H1 (cell line): ENCODE results near the gene SLC25A26. TPM values are rescaled to one million over a fixed set of nuclear protein-coding genes. Genes with fewer than 3 reads are reported as not detected.

Source experiments
- CTCF ChIA-PET: fragments of 300-600 bp; sonication (Branson Sonifier 250); formaldehyde crosslinking; loops from one replicate; lab custom pipeline; 2021; ENCODE audit not compliant: partially characterized antibody; lab: Charles Lee
- POLR2A ChIA-PET: fragments of 300-600 bp; sonication (Branson Sonifier 250); formaldehyde crosslinking; loops from one replicate; lab custom pipeline; 2021; ENCODE audit warnings: inconsistent platforms; ENCODE audit not compliant: partially characterized antibody; lab: Charles Lee
- DNase-seq, 2 experiments: peaks; one replicate each; pipeline versions ENCODE4 v3.0.0 to v3.0.0-alpha.2; 2010 to 2022; ENCODE audit warnings: low spot score in 2 of 2, low read depth in 1 of 2, mixed read lengths in 1 of 2
- FAIRE-seq: peaks from 2 replicates; lab custom pipeline; 2011; peaks lifted over from hg19 to GRCh38; lab: Jason Lieb, UNC
- H2AFZ ChIP-seq: 2 replicates; pipeline ENCODE4 v1.8.1; 2012; ENCODE audit warnings: low read length, inconsistent platforms
- H2AK5ac ChIP-seq: 2 replicates; pipeline ENCODE4 v1.6.1; 2013; ENCODE audit warnings: low read depth, low read length
- H2BK120ac ChIP-seq: replicated peaks from 2 replicates; pipeline ENCODE3; 2013; ENCODE audit warnings: low read depth, low read length, inconsistent platforms
- H2BK12ac ChIP-seq: 2 replicates; pipeline ENCODE4 v1.6.1; 2013; ENCODE audit warnings: low read depth, low read length
- H2BK15ac ChIP-seq: 2 replicates; pipeline ENCODE4 v1.6.1; 2013; ENCODE audit warnings: low read length
- H2BK20ac ChIP-seq: 2 replicates; pipeline ENCODE4 v1.6.1; 2013; ENCODE audit warnings: low read length
- H2BK5ac ChIP-seq: 2 replicates; pipeline ENCODE4 v1.6.1; 2013; ENCODE audit warnings: low read depth, low read length
- H3K14ac ChIP-seq: 2 replicates; pipeline ENCODE4 v1.6.1; 2013; ENCODE audit warnings: inconsistent platforms; ENCODE audit not compliant: insufficient read length
- H3K18ac ChIP-seq: 2 replicates; pipeline ENCODE4 v1.6.1; 2013; ENCODE audit warnings: low read length; ENCODE audit errors: extremely low read depth
- H3K23ac ChIP-seq: 2 replicates; pipeline ENCODE4 v1.6.1; 2013; ENCODE audit warnings: inconsistent platforms; ENCODE audit not compliant: insufficient read length
- H3K23me2 ChIP-seq: 2 replicates; pipeline ENCODE4 v1.6.1; 2013; ENCODE audit warnings: low read depth, low read length
- H3K27ac ChIP-seq: 2 replicates; pipeline ENCODE4 v1.6.1; 2011; ENCODE audit warnings: low read depth, low read length, inconsistent platforms
- H3K27me3 ChIP-seq, 4 experiments: replicated peaks in 1 of 4; 1 replicate in 1 of 4; 2 replicates in 3 of 4; pipeline versions ENCODE4 v1.6.1 to v1.8.1; 2011 to 2013; ENCODE audit warnings: low read length in 3 of 4, mild to moderate bottlenecking in 3 of 4, inconsistent platforms in 2 of 4, mixed read lengths in 2 of 4, moderate library complexity in 1 of 4; ENCODE audit not compliant: control insufficient read depth in 3 of 4, insufficient read depth in 3 of 4; ENCODE audit errors: extremely low read depth in 1 of 4
- H3K36me3 ChIP-seq, 4 experiments: 2 replicates each; pipeline versions ENCODE4 v1.6.1 to v1.8.1; 2011 to 2013; ENCODE audit warnings: mild to moderate bottlenecking in 4 of 4, low read length in 3 of 4, moderate library complexity in 2 of 4, control low read depth in 1 of 4, inconsistent platforms in 1 of 4; ENCODE audit not compliant: insufficient read depth in 4 of 4, control insufficient read depth in 2 of 4
- H3K4ac ChIP-seq: replicated peaks from 2 replicates; pipeline ENCODE3; 2013; ENCODE audit warnings: low read length, low read depth, mixed read lengths, inconsistent platforms; ENCODE audit not compliant: insufficient read length
- H3K4me1 ChIP-seq, 4 experiments: replicated peaks in 1 of 4; 1 replicate in 1 of 4; 2 replicates in 3 of 4; pipeline versions ENCODE4 v1.6.1 to v1.8.1; 2011 to 2013; ENCODE audit warnings: low read length in 3 of 4, inconsistent platforms in 2 of 4, mixed read lengths in 1 of 4; ENCODE audit not compliant: insufficient read depth in 4 of 4, control insufficient read depth in 3 of 4
- H3K4me2 ChIP-seq, 2 experiments: 2 replicates each; pipeline versions ENCODE4 v1.6.1 to v1.8.1; 2011 to 2013; ENCODE audit warnings: low read depth in 2 of 2, low read length in 2 of 2, control low read depth in 1 of 2, inconsistent platforms in 1 of 2, mild to moderate bottlenecking in 1 of 2; ENCODE audit not compliant: insufficient read depth in 1 of 2
- H3K4me3 ChIP-seq, 4 experiments: fragments of 200-600, 300-600 bp in 1 of 4; sonication (generic), shearing (Covaris generic), sonication (Bioruptor Twin) in 1 of 4; 2 replicates each; pipeline versions ENCODE4 v1.5.1 to v1.8.1; 2011 to 2016; ENCODE audit warnings: low read length in 4 of 4, low read depth in 3 of 4, control low read depth in 2 of 4, inconsistent platforms in 2 of 4, mild to moderate bottlenecking in 2 of 4, mixed read lengths in 1 of 4, moderate library complexity in 1 of 4; ENCODE audit not compliant: insufficient read depth in 2 of 4; ENCODE audit errors: extremely low read depth in 1 of 4
- H3K56ac ChIP-seq: replicated peaks from 2 replicates; pipeline ENCODE3; 2013; ENCODE audit warnings: low read depth, mild to moderate bottlenecking, mixed read lengths, low read length, inconsistent platforms; ENCODE audit not compliant: insufficient read length
- H3K79me1 ChIP-seq: 2 replicates; pipeline ENCODE4 v1.6.1; 2013; ENCODE audit warnings: low read depth, low read length, control low read depth
- H3K79me2 ChIP-seq, 2 experiments: 2 replicates each; pipeline versions ENCODE4 v1.6.1 to v1.8.1; 2012 to 2013; ENCODE audit warnings: low read length in 2 of 2, mild to moderate bottlenecking in 2 of 2, inconsistent platforms in 1 of 2; ENCODE audit not compliant: insufficient read depth in 2 of 2, control insufficient read depth in 1 of 2
- H3K9ac ChIP-seq, 4 experiments: replicated peaks in 1 of 4; 1 replicate in 1 of 4; 2 replicates in 3 of 4; pipeline versions ENCODE4 v1.6.1 to v1.8.1; 2011 to 2013; ENCODE audit warnings: low read depth in 3 of 4, low read length in 3 of 4, control low read depth in 2 of 4, mild to moderate bottlenecking in 2 of 4, moderate library complexity in 2 of 4, inconsistent platforms in 1 of 4; ENCODE audit errors: extremely low read depth in 1 of 4
- H3K9me3 ChIP-seq, 2 experiments: 2 replicates each; pipeline versions ENCODE4 v1.6.1 to v1.8.1; 2012 to 2013; ENCODE audit warnings: mild to moderate bottlenecking in 2 of 2, moderate library complexity in 2 of 2, control low read depth in 1 of 2, inconsistent platforms in 1 of 2, low read depth in 1 of 2, low read length in 1 of 2, mixed read lengths in 1 of 2; ENCODE audit not compliant: insufficient read depth in 2 of 2
- H4K20me1 ChIP-seq, 2 experiments: replicated peaks in 1 of 2; 2 replicates each; pipeline versions ENCODE3 to v1.8.1; 2011 to 2013; ENCODE audit warnings: inconsistent platforms in 2 of 2, low read length in 2 of 2, mild to moderate bottlenecking in 1 of 2; ENCODE audit not compliant: insufficient read depth in 2 of 2, control insufficient read depth in 1 of 2
- H4K5ac ChIP-seq: 2 replicates; pipeline ENCODE4 v1.6.1; 2013; ENCODE audit warnings: low read length, low read depth, mixed read lengths, inconsistent platforms; ENCODE audit not compliant: insufficient read length
- H4K8ac ChIP-seq: 2 replicates; pipeline ENCODE4 v1.8.0; 2013; ENCODE audit warnings: mild to moderate bottlenecking, moderate library complexity, low read length, inconsistent platforms; ENCODE audit not compliant: insufficient read depth; ENCODE audit errors: extremely low read depth
- H4K91ac ChIP-seq: replicated peaks from 2 replicates; pipeline ENCODE3; 2013; ENCODE audit warnings: low read length, mixed read lengths, inconsistent platforms; ENCODE audit not compliant: insufficient read length
- ASH2L ChIP-seq: fragments of 200-600, 300-600 bp; sonication (generic); IDR thresholded peaks from one replicate; pipeline ENCODE4 v1.7.1; 2017; ENCODE audit warnings: low read length
- CHD1 ChIP-seq: IDR thresholded peaks from 2 replicates; pipeline ENCODE4 v1.6.1; 2012; ENCODE audit warnings: low read depth, low read length, improper control_type of control experiment
- CHD2 ChIP-seq: IDR thresholded peaks from 2 replicates; pipeline ENCODE4 v1.6.1; 2012; ENCODE audit warnings: low read length, improper control_type of control experiment
- JUND ChIP-seq: IDR thresholded peaks from 2 replicates; pipeline ENCODE4 v1.6.1; 2011; ENCODE audit warnings: mild to moderate bottlenecking, improper control_type of control experiment, low read length
- MAFK ChIP-seq: IDR thresholded peaks from 2 replicates; pipeline ENCODE4 v1.6.1; 2012; ENCODE audit warnings: low read depth, mild to moderate bottlenecking, improper control_type of control experiment, low read length
- RAD21 ChIP-seq, 2 experiments: IDR thresholded peaks in 1 of 2; conservative IDR thresholded peaks in 1 of 2; 2 replicates each; pipeline ENCODE4 v1.6.1; 2011; ENCODE audit warnings: low read depth in 2 of 2, low read length in 2 of 2, improper control_type of control experiment in 1 of 2, inconsistent platforms in 1 of 2, mild to moderate bottlenecking in 1 of 2, moderate library complexity in 1 of 2
- RBBP5 ChIP-seq: IDR thresholded peaks from 2 replicates; pipeline ENCODE4 v1.7.1; 2012; ENCODE audit warnings: low read depth, mild to moderate bottlenecking, inconsistent platforms, low read length, moderate library complexity, borderline replicate concordance
- SP1 ChIP-seq: IDR thresholded peaks from 2 replicates; pipeline ENCODE4 v1.6.1; 2011; ENCODE audit warnings: low read depth, low read length
- TAF7 ChIP-seq: optimal IDR thresholded peaks from 2 replicates; pipeline ENCODE3; 2011; ENCODE audit warnings: low read depth, mild to moderate bottlenecking, inconsistent platforms, low read length, moderate library complexity, borderline replicate concordance
- TBP ChIP-seq: IDR thresholded peaks from 2 replicates; pipeline ENCODE4 v1.6.1; 2011; ENCODE audit warnings: low read depth, low read length, improper control_type of control experiment
- YY1 ChIP-seq: IDR thresholded peaks from 2 replicates; pipeline ENCODE4 v1.6.1; 2011; ENCODE audit warnings: low read depth, mild to moderate bottlenecking, low read length
- WGBS, 2 experiments: shearing (Covaris generic) in 1 of 2; methylation state at CpG; one replicate each; pipeline versions ENCODE4 v1.1.6 to v1.1.7; 2013 to 2015; ENCODE audit warnings: low lambda C conversion rate in 2 of 2, mixed read lengths in 2 of 2, inconsistent platforms in 1 of 2, low coverage in 1 of 2, missing lambda C conversion rate in 1 of 2; ENCODE audit not compliant: insufficient replicate concordance in 2 of 2, insufficient coverage in 1 of 2, insufficient read length in 1 of 2; ENCODE audit errors: extremely low coverage in 1 of 2, missing lambda C conversion rate in 1 of 2; 5-methylcytosine and 5-hydroxymethylcytosine counted together
- polyA plus RNA-seq, 7 experiments: library from polyadenylated mRNA; depleted of rRNA in 3 of 7; stranded (reverse) in 5 of 7; unstranded in 2 of 7; fragments of >200 nt in 5 of 7; fragments of 200-250 nt in 2 of 7; gene quantifications; 1 replicate in 5 of 7; 2 replicates in 1 of 7; 4 replicates in 1 of 7; pipeline versions ENCODE4 v1.2.1 to v1.2.3, GENCODE V29; 2011 to 2013; ENCODE audit warnings: missing spikeins in 2 of 7, mixed read lengths in 2 of 7
- total RNA-seq: library from RNA; stranded (reverse); fragmentation: NEBNext Ultra II Directional; extraction: Animal tissue kit (Norgen Biotek cat#: 25700); gene quantifications from 2 replicates; pipeline ENCODE4 v1.2.1, GENCODE V29; 2021
- TF ChIP-seq, protein P1 (sequence below): IDR thresholded peaks from 2 replicates; pipeline ENCODE4 v1.6.1; 2012; ENCODE audit warnings: inconsistent platforms
- TF ChIP-seq, protein P2 (sequence below): IDR thresholded peaks from 2 replicates; pipeline ENCODE4 v1.6.1; 2012; ENCODE audit warnings: inconsistent platforms

The SLC25A26 gene
- total and polyA plus RNA-seq, 2 of the 8 experiments (the other 6 are each of a cell fraction or from before 2014, with no cell fraction given), result 30.0 to 37.0 TPM

DNA sequence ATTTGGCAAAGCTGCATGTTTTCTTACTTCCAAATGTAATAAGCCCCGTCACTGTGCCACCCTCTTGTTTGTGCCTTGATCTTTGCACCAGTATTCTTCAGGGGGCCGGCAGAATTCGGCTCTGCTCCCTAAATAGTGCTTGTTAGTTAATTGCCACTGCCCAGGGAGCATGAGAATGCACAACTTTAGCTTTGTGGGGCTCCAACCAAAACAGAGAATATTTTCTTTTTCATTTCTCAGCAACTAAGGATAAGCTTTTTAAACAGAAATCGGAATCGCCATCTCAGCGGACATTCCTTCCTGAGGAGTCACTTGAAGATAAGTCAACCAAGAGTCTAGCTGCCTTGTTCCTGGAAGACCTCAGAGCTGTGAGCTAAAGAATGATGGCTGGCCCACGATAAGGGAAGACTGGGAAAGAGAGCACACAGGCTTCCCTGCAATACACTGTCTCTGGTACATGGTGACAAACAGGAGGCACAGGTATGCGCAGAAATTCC is 174.0 kb downstream of the SLC25A26 start:
- Histone ChIP-seq H3K9ac (no peak overlapping the region), H3K18ac (no peak overlapping the region), H3K56ac (no peak overlapping the region), H3K14ac (no peak overlapping the region), H4K20me1 (peaks cover 5 to 11% of the 10 kb centered on the region in 2 experiments), H3K27ac (no peak overlapping the region), H4K91ac (no peak overlapping the region), H3K4me2 (no peak overlapping the region), H3K27me3 (no peaks in the 10 kb centered on the region), H2BK20ac (no peak overlapping the region), H3K23me2 (no peaks in the 10 kb centered on the region), H4K5ac (no peak overlapping the region), H3K9me3 (no peaks in the 10 kb centered on the region), H2BK15ac (no peak overlapping the region), H3K23ac (no peak overlapping the region), H3K4ac (no peak overlapping the region), H2BK12ac (no peak overlapping the region), H3K79me1 (peaks cover 2% of the 10 kb centered on the region; the same call in 1 of the 2 replicates), H3K4me1 (no peaks in the 10 kb centered on the region; a peak in 1 of 7 replicates), H2BK120ac (no peak overlapping the region), H3K4me3 (no peak overlapping the region), H2BK5ac (no peak overlapping the region), H3K36me3 (peaks cover 52 to 98% (median 74%) of the 10 kb centered on the region in 4 experiments), H4K8ac (no peak overlapping the region), H2AK5ac (no peak overlapping the region), H2AFZ (no peak overlapping the region), H3K79me2 (peaks cover 0 to 19% of the 10 kb centered on the region in 2 experiments; a peak in 1 of 4 replicates)
- no peak for FAIRE-seq
- no peak for DNase-seq
- WGBS, 2 experiments, result 84% methylated on average over 8 of the region's 8 CpGs; no CpG with 5 or more reads in 1 of the 2 experiments
- POLR2A ChIA-PET, result interaction anchor here (1.0 to 1.1 kb wide), 3 partner anchors 9 to 48 kb away, joined by 3 to 5 read pairs (median 4); no protein-coding TSS in a partner anchor
- CTCF ChIA-PET, result interaction anchor here (0.9 to 4.9 kb wide), 10 partner anchors 10 to 428 kb away, joined by 3 to 28 read pairs (median 6); no protein-coding TSS in a partner anchor
- TF ChIP-seq, protein P1, sequence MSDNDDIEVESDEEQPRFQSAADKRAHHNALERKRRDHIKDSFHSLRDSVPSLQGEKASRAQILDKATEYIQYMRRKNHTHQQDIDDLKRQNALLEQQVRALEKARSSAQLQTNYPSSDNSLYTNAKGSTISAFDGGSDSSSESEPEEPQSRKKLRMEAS, result no peak
- TF ChIP-seq RBBP5 (no peak), ASH2L (no peak), CHD1 (no peak), RAD21 (IDR thresholded peaks at IDR 0.05 in 1 of 2, conservative IDR thresholded peaks at IDR 0.05 in 1 of 2; ENCODE audit: low read depth in 2 of 2, low read length in 2 of 2) (no peak), SP1 (no peak), CHD2 (no peak), YY1 (no peak), TBP (no peak), JUND (no peak), MAFK (no peak), TAF7 (no peak)
- TF ChIP-seq, protein P2, sequence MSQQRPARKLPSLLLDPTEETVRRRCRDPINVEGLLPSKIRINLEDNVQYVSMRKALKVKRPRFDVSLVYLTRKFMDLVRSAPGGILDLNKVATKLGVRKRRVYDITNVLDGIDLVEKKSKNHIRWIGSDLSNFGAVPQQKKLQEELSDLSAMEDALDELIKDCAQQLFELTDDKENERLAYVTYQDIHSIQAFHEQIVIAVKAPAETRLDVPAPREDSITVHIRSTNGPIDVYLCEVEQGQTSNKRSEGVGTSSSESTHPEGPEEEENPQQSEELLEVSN, result no peak
